ENCODE data around the gene METRN.
A peak's percentile ranks its signal among the peaks of the same experiment; 100 is the strongest.

METRN gene

DNA sequence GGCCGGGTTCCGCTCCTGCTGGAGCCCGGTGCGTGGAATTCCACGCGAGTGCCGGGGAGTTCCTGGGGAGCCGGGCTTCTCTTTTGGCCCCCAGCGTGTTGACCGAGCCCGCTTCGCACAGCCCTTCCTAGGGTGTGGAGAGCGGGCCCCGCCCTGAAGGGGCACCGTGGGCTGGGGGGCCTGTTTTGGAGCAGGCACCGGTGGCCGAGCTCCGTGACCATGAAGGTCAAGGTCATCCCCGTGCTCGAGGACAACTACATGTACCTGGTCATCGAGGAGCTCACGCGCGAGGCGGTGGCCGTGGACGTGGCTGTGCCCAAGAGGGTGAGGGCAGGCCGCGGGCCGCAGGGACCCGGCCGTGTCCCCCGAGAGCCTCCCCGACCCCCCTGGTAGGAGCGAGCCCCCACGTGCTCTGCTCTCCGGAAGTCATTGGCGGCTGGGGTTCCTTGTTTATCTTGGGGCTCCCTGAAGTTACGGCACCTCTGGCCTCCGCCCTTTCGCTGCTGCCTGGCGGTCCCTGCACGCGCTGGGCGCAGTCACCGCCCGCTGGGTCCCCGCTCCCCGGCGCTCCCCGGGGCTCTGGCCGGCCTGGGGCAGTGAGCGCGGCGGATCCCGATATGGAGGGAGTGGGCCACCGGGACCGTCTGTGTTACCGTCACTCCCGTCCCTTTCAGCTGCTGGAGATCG is 12.5 kb downstream of the METRN start:
- no peak for TF ChIP-seq SIN3A (IDR thresholded peaks at IDR 0.05; ENCODE audit: borderline replicate concordance, insufficient read depth, low read length)
- TF ChIP-seq FOXP2 (optimal IDR thresholded peaks at IDR 0.05; ENCODE audit: borderline replicate concordance, extremely low read depth, extremely low read length, insufficient read depth): no peak
- TF ChIP-seq, protein P1, sequence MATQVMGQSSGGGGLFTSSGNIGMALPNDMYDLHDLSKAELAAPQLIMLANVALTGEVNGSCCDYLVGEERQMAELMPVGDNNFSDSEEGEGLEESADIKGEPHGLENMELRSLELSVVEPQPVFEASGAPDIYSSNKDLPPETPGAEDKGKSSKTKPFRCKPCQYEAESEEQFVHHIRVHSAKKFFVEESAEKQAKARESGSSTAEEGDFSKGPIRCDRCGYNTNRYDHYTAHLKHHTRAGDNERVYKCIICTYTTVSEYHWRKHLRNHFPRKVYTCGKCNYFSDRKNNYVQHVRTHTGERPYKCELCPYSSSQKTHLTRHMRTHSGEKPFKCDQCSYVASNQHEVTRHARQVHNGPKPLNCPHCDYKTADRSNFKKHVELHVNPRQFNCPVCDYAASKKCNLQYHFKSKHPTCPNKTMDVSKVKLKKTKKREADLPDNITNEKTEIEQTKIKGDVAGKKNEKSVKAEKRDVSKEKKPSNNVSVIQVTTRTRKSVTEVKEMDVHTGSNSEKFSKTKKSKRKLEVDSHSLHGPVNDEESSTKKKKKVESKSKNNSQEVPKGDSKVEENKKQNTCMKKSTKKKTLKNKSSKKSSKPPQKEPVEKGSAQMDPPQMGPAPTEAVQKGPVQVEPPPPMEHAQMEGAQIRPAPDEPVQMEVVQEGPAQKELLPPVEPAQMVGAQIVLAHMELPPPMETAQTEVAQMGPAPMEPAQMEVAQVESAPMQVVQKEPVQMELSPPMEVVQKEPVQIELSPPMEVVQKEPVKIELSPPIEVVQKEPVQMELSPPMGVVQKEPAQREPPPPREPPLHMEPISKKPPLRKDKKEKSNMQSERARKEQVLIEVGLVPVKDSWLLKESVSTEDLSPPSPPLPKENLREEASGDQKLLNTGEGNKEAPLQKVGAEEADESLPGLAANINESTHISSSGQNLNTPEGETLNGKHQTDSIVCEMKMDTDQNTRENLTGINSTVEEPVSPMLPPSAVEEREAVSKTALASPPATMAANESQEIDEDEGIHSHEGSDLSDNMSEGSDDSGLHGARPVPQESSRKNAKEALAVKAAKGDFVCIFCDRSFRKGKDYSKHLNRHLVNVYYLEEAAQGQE (IDR thresholded peaks at IDR 0.05; ENCODE audit: insufficient read depth in 1 of 2, low read depth in 2 of 2, low read length in 2 of 2): no peak
- TF ChIP-seq TAF1 (IDR thresholded peaks at IDR 0.05; ENCODE audit: borderline replicate concordance, insufficient read depth, low read length): no peak
- no peak; the same call in 1 of the 2 replicates for TF ChIP-seq POLR2AphosphoS5 (IDR thresholded peaks at IDR 0.05; ENCODE audit: low read depth, low read length)

DNA sequence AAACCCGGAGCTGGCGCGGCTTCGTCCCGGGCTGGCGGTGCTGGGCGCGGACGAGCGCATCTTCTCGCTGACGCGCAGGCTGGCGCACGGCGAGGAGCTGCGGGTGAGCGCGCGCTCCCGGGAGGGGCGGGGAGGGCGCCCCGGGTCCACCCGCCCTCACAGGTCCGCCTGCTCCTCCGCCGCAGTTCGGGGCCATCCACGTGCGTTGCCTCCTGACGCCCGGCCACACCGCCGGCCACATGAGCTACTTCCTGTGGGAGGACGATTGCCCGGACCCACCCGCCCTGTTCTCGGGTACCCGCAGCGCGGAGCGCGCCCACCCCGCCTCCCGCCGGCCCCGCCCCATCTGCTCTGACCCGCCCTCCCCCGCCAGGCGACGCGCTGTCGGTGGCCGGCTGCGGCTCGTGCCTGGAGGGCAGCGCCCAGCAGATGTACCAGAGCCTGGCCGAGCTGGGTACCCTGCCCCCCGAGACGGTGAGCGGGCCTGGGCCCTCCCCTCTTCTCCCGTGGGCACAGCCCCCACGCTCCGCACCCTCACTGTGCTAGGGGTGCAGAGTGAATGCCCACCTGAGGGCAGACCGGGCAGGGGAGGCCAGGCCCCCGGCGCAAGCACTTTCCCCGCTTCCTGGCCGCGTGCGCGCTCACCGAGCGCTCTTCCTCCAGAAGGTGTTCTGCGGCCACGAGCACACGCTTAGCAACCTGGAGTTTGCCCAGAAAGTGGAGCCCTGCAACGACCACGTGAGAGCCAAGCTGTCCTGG is 13.4 kb downstream of the METRN start:
- TF ChIP-seq POLR2AphosphoS5 (IDR thresholded peaks at IDR 0.05; ENCODE audit: low read depth, low read length) (0 out of 2 replicates have a peak, but pooled peaks have one; percentile 15), FOXP2 (optimal IDR thresholded peaks at IDR 0.05; ENCODE audit: borderline replicate concordance, extremely low read depth, extremely low read length, insufficient read depth) (no peak), SIN3A (IDR thresholded peaks at IDR 0.05; ENCODE audit: borderline replicate concordance, insufficient read depth, low read length) (no peak), TAF1 (IDR thresholded peaks at IDR 0.05; ENCODE audit: borderline replicate concordance, insufficient read depth, low read length) (no peak)

DNA sequence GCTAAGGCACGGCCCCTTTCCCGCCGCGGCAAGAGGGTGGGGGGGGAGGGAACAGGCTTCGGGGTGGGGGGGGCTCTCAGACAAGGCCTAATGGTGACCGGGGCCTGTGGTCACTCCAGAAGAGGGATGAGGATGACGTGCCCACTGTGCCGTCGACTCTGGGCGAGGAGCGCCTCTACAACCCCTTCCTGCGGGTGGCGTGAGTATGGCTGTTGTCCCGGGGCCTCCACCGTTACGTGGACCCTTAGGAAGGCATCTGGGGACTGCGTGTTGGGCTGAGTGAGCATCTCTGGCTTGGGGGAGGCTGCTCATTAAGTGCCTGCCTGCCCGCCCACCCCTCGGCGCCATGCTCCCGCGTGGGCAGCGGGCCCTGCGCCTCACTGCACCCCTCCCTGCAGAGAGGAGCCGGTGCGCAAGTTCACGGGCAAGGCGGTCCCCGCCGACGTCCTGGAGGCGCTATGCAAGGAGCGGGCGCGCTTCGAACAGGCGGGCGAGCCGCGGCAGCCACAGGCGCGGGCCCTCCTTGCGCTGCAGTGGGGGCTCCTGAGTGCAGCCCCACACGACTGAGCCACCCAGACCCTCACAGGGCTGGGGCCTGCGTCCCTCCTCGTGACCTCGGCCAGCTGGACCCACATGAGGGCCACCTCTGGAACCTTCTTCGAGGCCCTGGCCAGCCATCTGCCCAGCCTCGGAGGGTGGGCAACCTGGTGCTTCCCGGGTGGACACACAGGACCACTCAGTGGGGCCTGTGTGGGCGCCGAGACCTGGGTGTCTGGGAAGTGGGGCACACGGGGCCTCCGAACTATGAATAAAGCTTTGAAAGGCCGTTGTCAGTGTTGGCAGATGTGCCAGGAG is 14.2 kb downstream of the METRN start:
- TF ChIP-seq, protein P1 (IDR thresholded peaks at IDR 0.05; ENCODE audit: insufficient read depth in 1 of 2, low read depth in 2 of 2, low read length in 2 of 2): no peak
- no peak for TF ChIP-seq FOXP2 (optimal IDR thresholded peaks at IDR 0.05; ENCODE audit: borderline replicate concordance, extremely low read depth, extremely low read length, insufficient read depth)
- TF ChIP-seq TAF1 (IDR thresholded peaks at IDR 0.05; ENCODE audit: borderline replicate concordance, insufficient read depth, low read length): no peak
- no peak for TF ChIP-seq POLR2AphosphoS5 (IDR thresholded peaks at IDR 0.05; ENCODE audit: low read depth, low read length)
- no peak for TF ChIP-seq SIN3A (IDR thresholded peaks at IDR 0.05; ENCODE audit: borderline replicate concordance, insufficient read depth, low read length)

DNA sequence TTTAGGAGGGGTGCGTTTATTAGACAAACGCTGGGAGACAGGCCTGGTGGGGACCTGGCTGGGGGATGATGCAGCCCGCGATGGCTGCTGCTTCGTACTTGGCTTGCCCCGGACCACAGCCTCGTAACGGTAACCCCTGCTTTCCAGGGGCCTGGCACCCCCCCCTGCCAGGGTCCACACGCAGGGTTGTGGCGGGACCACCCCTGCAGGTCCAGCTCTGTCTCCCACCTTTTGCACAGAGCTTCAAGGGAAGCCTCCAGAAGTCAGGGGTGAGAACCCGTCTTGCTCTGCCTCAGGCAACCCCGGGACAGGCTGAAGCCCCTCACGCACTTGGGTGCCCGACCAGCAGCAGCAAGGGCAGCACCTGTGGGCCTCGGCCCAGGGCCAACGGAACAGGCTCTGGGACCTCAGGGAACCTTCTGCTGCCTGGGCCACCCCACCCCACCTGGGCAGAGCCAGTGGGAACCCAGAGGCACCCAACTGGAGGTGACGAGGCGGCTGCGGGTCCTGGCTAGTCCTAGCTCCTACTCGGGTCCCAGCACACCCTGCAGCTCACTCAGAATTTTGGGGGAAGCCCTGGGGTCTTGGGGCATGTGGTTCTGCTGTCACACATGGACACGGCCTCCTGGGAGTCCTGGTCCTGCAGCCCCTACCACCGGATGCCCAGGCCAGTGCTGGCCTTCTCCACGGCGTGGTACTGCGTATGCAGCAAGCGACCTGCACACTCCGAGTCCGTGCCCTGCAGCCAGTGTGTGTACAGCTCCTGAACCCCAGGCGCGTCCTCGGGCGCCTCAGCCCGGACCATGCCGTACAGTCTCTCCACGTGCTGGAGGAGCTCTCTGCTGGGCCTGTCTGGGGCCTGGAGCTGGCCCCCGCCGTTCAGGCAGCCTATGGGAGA is 15.1 kb downstream of the METRN start:
- TF ChIP-seq FOXP2 (optimal IDR thresholded peaks at IDR 0.05; ENCODE audit: borderline replicate concordance, extremely low read depth, extremely low read length, insufficient read depth) (no peak), TAF1 (IDR thresholded peaks at IDR 0.05; ENCODE audit: borderline replicate concordance, insufficient read depth, low read length) (no peak), POLR2AphosphoS5 (IDR thresholded peaks at IDR 0.05; ENCODE audit: low read depth, low read length) (no peak), SIN3A (IDR thresholded peaks at IDR 0.05; ENCODE audit: borderline replicate concordance, insufficient read depth, low read length) (no peak)
- TF ChIP-seq, protein P1 (IDR thresholded peaks at IDR 0.05; ENCODE audit: insufficient read depth in 1 of 2, low read depth in 2 of 2, low read length in 2 of 2): no peak
